ENCODE measurements around the gene CADM2. TPM values are rescaled to one million over a fixed set of nuclear protein-coding genes. Genes with fewer than 3 reads are reported as not detected.

Gene CADM2
- total RNA-seq, 1 donor from 2014 or later = 4.0 TPM

GRCh38 chr3:85387913-85388505 lies 429.2 kb downstream of the CADM2 start:
- Mint-ChIP-seq H3K36me3 (no peaks in the 10 kb centered on the region), H3K27ac (no peak overlapping the region), H3K4me1 (ENCODE audit: unreplicated experiment) (no peaks in the 10 kb centered on the region), H3K4me3 (no peak overlapping the region), H3K9me3 (no peaks in the 10 kb centered on the region), H3K27me3 (no peaks in the 10 kb centered on the region)
- TF ChIP-seq CTCF (conservative IDR thresholded peaks at IDR 0.05) = no peak
- no peak for DNase-seq (ENCODE audit: extremely low spot score, unreplicated experiment)

GRCh38 chr3:85394424-85394823 lies 435.6 kb downstream of the CADM2 start:
- H3K27me3 Mint-ChIP-seq = no peaks in the 10 kb centered on the region
- no peak for TF ChIP-seq CTCF (conservative IDR thresholded peaks at IDR 0.05)
- H3K4me3 Mint-ChIP-seq = no peak overlapping the region
- no peak for DNase-seq (ENCODE audit: extremely low spot score, unreplicated experiment)
- no peak overlapping the region for H3K27ac Mint-ChIP-seq
- H3K4me1 Mint-ChIP-seq (ENCODE audit: unreplicated experiment) = no peaks in the 10 kb centered on the region
- no peaks in the 10 kb centered on the region for H3K9me3 Mint-ChIP-seq
- no peaks in the 10 kb centered on the region for H3K36me3 Mint-ChIP-seq

- no peaks in the 10 kb centered on the region for H3K4me1 Mint-ChIP-seq (ENCODE audit: unreplicated experiment)
- no peak for TF ChIP-seq CTCF (conservative IDR thresholded peaks at IDR 0.05)
- H3K27me3 Mint-ChIP-seq = no peaks in the 10 kb centered on the region
- no peak overlapping the region for H3K4me3 Mint-ChIP-seq
- no peaks in the 10 kb centered on the region for H3K9me3 Mint-ChIP-seq
- H3K27ac Mint-ChIP-seq = no peak overlapping the region
- no peak for DNase-seq (ENCODE audit: extremely low spot score, unreplicated experiment)
- no peaks in the 10 kb centered on the region for H3K36me3 Mint-ChIP-seq
Observed at GRCh38 chr3:85397434-85397833, 438.6 kb downstream of the CADM2 start.

GRCh38 chr3:85426121-85426520 lies 467.3 kb downstream of the CADM2 start:
- Mint-ChIP-seq H3K27ac (no peak overlapping the region), H3K36me3 (no peaks in the 10 kb centered on the region), H3K4me1 (ENCODE audit: unreplicated experiment) (no peaks in the 10 kb centered on the region), H3K9me3 (no peaks in the 10 kb centered on the region), H3K27me3 (no peaks in the 10 kb centered on the region), H3K4me3 (no peak overlapping the region)
- no peak for TF ChIP-seq CTCF (conservative IDR thresholded peaks at IDR 0.05)
- DNase-seq (ENCODE audit: extremely low spot score, unreplicated experiment) = no peak

- no peaks in the 10 kb centered on the region for H3K27me3 Mint-ChIP-seq
- no peaks in the 10 kb centered on the region for H3K9me3 Mint-ChIP-seq
- H3K4me1 Mint-ChIP-seq (ENCODE audit: unreplicated experiment) = no peaks in the 10 kb centered on the region
- no peak overlapping the region for H3K4me3 Mint-ChIP-seq
- H3K36me3 Mint-ChIP-seq = no peaks in the 10 kb centered on the region
- TF ChIP-seq CTCF (conservative IDR thresholded peaks at IDR 0.05) = no peak
- no peak overlapping the region for H3K27ac Mint-ChIP-seq
- no peak for DNase-seq (ENCODE audit: extremely low spot score, unreplicated experiment)
Observed at GRCh38 chr3:85427467-85427866, 468.7 kb downstream of the CADM2 start.

GRCh38 chr3:85432081-85432480 lies 473.3 kb downstream of the CADM2 start:
- no peak overlapping the region for H3K4me3 Mint-ChIP-seq
- H3K4me1 Mint-ChIP-seq (ENCODE audit: unreplicated experiment) = peaks cover 6% of the 10 kb centered on the region
- no peak overlapping the region for H3K27ac Mint-ChIP-seq
- no peaks in the 10 kb centered on the region for H3K27me3 Mint-ChIP-seq
- TF ChIP-seq CTCF (conservative IDR thresholded peaks at IDR 0.05) = no peak
- DNase-seq (ENCODE audit: extremely low spot score, unreplicated experiment) = no peak
- H3K9me3 Mint-ChIP-seq = no peaks in the 10 kb centered on the region
- H3K36me3 Mint-ChIP-seq = no peaks in the 10 kb centered on the region
